Activated CD8-positive, alpha-beta T cell treated with anti-CD3 and anti-CD28 coated beads, Interleukin-2, amount 10 ng/mL, durations not matched to agents 7 days and 5 days (primary cell): ENCODE data around the gene GJA4. TPM values are rescaled to one million over a fixed set of nuclear protein-coding genes. Genes with fewer than 3 reads are reported as not detected.

Experiments
- ATAC-seq: fragments of 150-1000 bp; cut with Tn5 transposase; one replicate; pipeline ENCODE4 v1.10.0; 2021; ENCODE audit warnings: moderate library complexity
- CTCF ChIA-PET: fragments of 350-600 bp; sonication (Branson Sonifier 250); formaldehyde crosslinking; loops from one replicate; lab custom pipeline; 2021; ENCODE audit warnings: antibody characterized with exemption; lab: Charles Lee
- POLR2A ChIA-PET: fragments of 350-600 bp; sonication (Branson Sonifier 250); formaldehyde crosslinking; loops from one replicate; lab custom pipeline; 2021; ENCODE audit warnings: antibody characterized with exemption; lab: Charles Lee
- DNase-seq: peaks from one replicate; pipeline ENCODE4 v3.0.0-alpha.2; 2020
- H3K27ac Mint-ChIP-seq: one replicate; pipeline ENCODE4 v1.8.0; 2021; ENCODE audit warnings: mild to moderate bottlenecking, mixed read lengths
- H3K27me3 Mint-ChIP-seq: one replicate; pipeline ENCODE4 v1.8.0; 2021; ENCODE audit warnings: low read depth, mixed read lengths
- H3K36me3 Mint-ChIP-seq: one replicate; pipeline ENCODE4 v1.8.0; 2021; ENCODE audit warnings: low read depth, mixed read lengths
- H3K4me1 Mint-ChIP-seq: one replicate; pipeline ENCODE4 v1.8.0; 2021; ENCODE audit warnings: low read depth, mixed read lengths
- H3K4me3 Mint-ChIP-seq: one replicate; pipeline ENCODE4 v1.8.0; 2021; ENCODE audit warnings: mild to moderate bottlenecking, mixed read lengths
- H3K9me3 Mint-ChIP-seq: one replicate; pipeline ENCODE4 v1.8.0; 2022; ENCODE audit warnings: mixed read lengths; ENCODE audit not compliant: insufficient read depth
- total RNA-seq, 2 experiments: library from RNA; stranded (reverse); gene quantifications; one replicate each; pipeline ENCODE4 v1.2.3, GENCODE V29; 2021

Gene GJA4
- not detected for total RNA-seq

- no peaks in the 10 kb centered on the region for H3K36me3 Mint-ChIP-seq
- peak within 1 kb of the TSS; percentile 19 for H3K4me3 Mint-ChIP-seq
- no peak within 1 kb of the TSS for H3K27ac Mint-ChIP-seq
- ATAC-seq (peak; percentile 23), DNase-seq (no peak)
- H3K4me1 Mint-ChIP-seq: peaks cover 3% of the 10 kb centered on the region
- ChIA-PET CTCF (interaction anchor here (1.2 kb wide), 1 partner anchor 59 kb away, joined by 3 read pairs; no protein-coding TSS in a partner anchor), POLR2A (no interaction called here)
- peaks cover 19% of the 10 kb centered on the region for H3K27me3 Mint-ChIP-seq
- H3K9me3 Mint-ChIP-seq: no peaks in the 10 kb centered on the region
Observed at GRCh38 chr1:34792868-34793727, at the start of gene GJA4. GJA4 (plus strand) TSS chr1:34792999; CDS start chr1:34794214, 1,215 bp downstream.

GRCh38 chr1:34743775-34744174 lies 49.0 kb upstream of the GJA4 start:
- POLR2A ChIA-PET: no interaction called here
- Mint-ChIP-seq H3K36me3 (no peaks in the 10 kb centered on the region), H3K27me3 (peaks cover 3% of the 10 kb centered on the region), H3K9me3 (no peaks in the 10 kb centered on the region), H3K27ac (no peak overlapping the region), H3K4me3 (no peak overlapping the region), H3K4me1 (no peaks in the 10 kb centered on the region)
- ATAC-seq (no peak), DNase-seq (no peak)
- CTCF ChIA-PET: interaction anchor here (0.6 to 4.0 kb wide), 13 partner anchors 8 to 1111 kb away, joined by 3 to 37 read pairs (median 6); no protein-coding TSS in a partner anchor

- no peaks in the 10 kb centered on the region for H3K9me3 Mint-ChIP-seq
- no peaks in the 10 kb centered on the region for H3K4me1 Mint-ChIP-seq
- POLR2A ChIA-PET: no interaction called here
- DNase-seq (no peak), ATAC-seq (no peak)
- no peak overlapping the region for H3K4me3 Mint-ChIP-seq
- peaks cover 3% of the 10 kb centered on the region for H3K27me3 Mint-ChIP-seq
- H3K36me3 Mint-ChIP-seq: no peaks in the 10 kb centered on the region
- no peak overlapping the region for H3K27ac Mint-ChIP-seq
- CTCF ChIA-PET: interaction anchor here (1.7 to 4.0 kb wide), 2 partner anchors 284 to 1112 kb away, joined by 6 to 37 read pairs; no protein-coding TSS in a partner anchor
Observed at GRCh38 chr1:34744851-34745250, 47.9 kb upstream of the GJA4 start.

- Mint-ChIP-seq H3K27me3 (peaks cover 3% of the 10 kb centered on the region), H3K4me3 (no peak overlapping the region), H3K36me3 (no peaks in the 10 kb centered on the region), H3K4me1 (no peaks in the 10 kb centered on the region), H3K27ac (no peak overlapping the region), H3K9me3 (no peaks in the 10 kb centered on the region)
- POLR2A ChIA-PET: no interaction called here
- CTCF ChIA-PET: no interaction called here
- DNase-seq (no peak), ATAC-seq (no peak)
Observed at GRCh38 chr1:34745666-34746065, 47.1 kb upstream of the GJA4 start.

- H3K9me3 Mint-ChIP-seq: no peaks in the 10 kb centered on the region
- POLR2A ChIA-PET: no interaction called here
- CTCF ChIA-PET: no interaction called here
- H3K4me3 Mint-ChIP-seq: no peak overlapping the region
- H3K4me1 Mint-ChIP-seq: no peaks in the 10 kb centered on the region
- H3K27ac Mint-ChIP-seq: no peak overlapping the region
- DNase-seq: no peak
- ATAC-seq: no peak
- H3K27me3 Mint-ChIP-seq: peaks cover 2% of the 10 kb centered on the region
- no peaks in the 10 kb centered on the region for H3K36me3 Mint-ChIP-seq
Observed at GRCh38 chr1:34746101-34746500, 46.7 kb upstream of the GJA4 start.

GRCh38 chr1:34746785-34747637 lies 45.8 kb upstream of the GJA4 start:
- Mint-ChIP-seq H3K4me1 (no peaks in the 10 kb centered on the region), H3K27me3 (no peaks in the 10 kb centered on the region), H3K4me3 (no peak overlapping the region), H3K9me3 (no peaks in the 10 kb centered on the region), H3K27ac (no peak overlapping the region), H3K36me3 (no peaks in the 10 kb centered on the region)
- ATAC-seq (no peak), DNase-seq (no peak)
- CTCF ChIA-PET: no interaction called here
- POLR2A ChIA-PET: no interaction called here

GRCh38 chr1:34747638-34747941 lies 45.2 kb upstream of the GJA4 start:
- H3K4me3 Mint-ChIP-seq: no peak overlapping the region
- no peaks in the 10 kb centered on the region for H3K9me3 Mint-ChIP-seq
- ChIA-PET CTCF (no interaction called here), POLR2A (no interaction called here)
- no peaks in the 10 kb centered on the region for H3K36me3 Mint-ChIP-seq
- DNase-seq (no peak), ATAC-seq (no peak)
- H3K27ac Mint-ChIP-seq: no peak overlapping the region
- H3K4me1 Mint-ChIP-seq: no peaks in the 10 kb centered on the region
- H3K27me3 Mint-ChIP-seq: no peaks in the 10 kb centered on the region

- Mint-ChIP-seq H3K4me3 (no peak overlapping the region), H3K36me3 (no peaks in the 10 kb centered on the region), H3K27ac (no peak overlapping the region), H3K9me3 (no peaks in the 10 kb centered on the region), H3K4me1 (no peaks in the 10 kb centered on the region), H3K27me3 (peaks cover 4% of the 10 kb centered on the region)
- ChIA-PET CTCF (interaction anchor here (4.0 kb wide), 1 partner anchor 7 kb away, joined by 21 read pairs; no protein-coding TSS in a partner anchor), POLR2A (no interaction called here)
- DNase-seq: no peak
- ATAC-seq: no peak
Observed at GRCh38 chr1:34749992-34750391, 42.8 kb upstream of the GJA4 start.

GRCh38 chr1:34750610-34751009 lies 42.2 kb upstream of the GJA4 start:
- H3K36me3 Mint-ChIP-seq: no peaks in the 10 kb centered on the region
- no peak overlapping the region for H3K4me3 Mint-ChIP-seq
- peaks cover 4% of the 10 kb centered on the region for H3K27me3 Mint-ChIP-seq
- ATAC-seq (no peak), DNase-seq (no peak)
- ChIA-PET CTCF (interaction anchor here (4.0 kb wide), 1 partner anchor 8 kb away, joined by 21 read pairs; no protein-coding TSS in a partner anchor), POLR2A (no interaction called here)
- H3K9me3 Mint-ChIP-seq: no peaks in the 10 kb centered on the region
- H3K27ac Mint-ChIP-seq: no peak overlapping the region
- H3K4me1 Mint-ChIP-seq: no peaks in the 10 kb centered on the region

GRCh38 chr1:34753163-34753562 lies 39.6 kb upstream of the GJA4 start:
- Mint-ChIP-seq H3K4me1 (no peaks in the 10 kb centered on the region), H3K4me3 (no peak overlapping the region), H3K27ac (no peak overlapping the region), H3K27me3 (peaks cover 4% of the 10 kb centered on the region), H3K36me3 (no peaks in the 10 kb centered on the region), H3K9me3 (no peaks in the 10 kb centered on the region)
- no peak for DNase-seq
- CTCF ChIA-PET: interaction anchor here (4.0 kb wide), 1 partner anchor 10 kb away, joined by 21 read pairs; no protein-coding TSS in a partner anchor
- no peak for ATAC-seq
- POLR2A ChIA-PET: no interaction called here

- DNase-seq (no peak), ATAC-seq (no peak)
- Mint-ChIP-seq H3K4me1 (no peaks in the 10 kb centered on the region), H3K9me3 (no peaks in the 10 kb centered on the region), H3K4me3 (no peak within 1 kb of the TSS), H3K36me3 (no peaks in the 10 kb centered on the region), H3K27me3 (peaks cover 4% of the 10 kb centered on the region), H3K27ac (no peak within 1 kb of the TSS)
- ChIA-PET CTCF (no interaction called here), POLR2A (no interaction called here)
Observed at GRCh38 chr1:34754964-34755637, 37.7 kb upstream of the GJA4 start, which contains the start of gene GJB5. GJB5 (plus strand) TSS chr1:34755047; CDS start chr1:34757331, 2,284 bp downstream.
